Stimulated activated CD8-positive, alpha-beta memory T cell treated with anti-CD3 and anti-CD28 coated beads, Interleukin-15, amount 100 ng/mL, for 4 hours (primary cell): Measurements from ENCODE around the gene FNDC3B.

ENCODE experiments used
- DNase-seq, 2 donors: peaks; one replicate each; pipeline ENCODE4 v3.0.0-alpha.2; 2020; ENCODE audit warnings: low read depth in 2 of 2

FNDC3B gene

GRCh38 chr3:172148702-172149565 is 109.6 kb downstream of the FNDC3B start:
- DNase-seq = no peak

- no peak for DNase-seq
Measured at GRCh38 chr3:172150268-172150667, 110.9 kb downstream of the FNDC3B start.

- no peak for DNase-seq
Measured at GRCh38 chr3:172150913-172151650, 111.7 kb downstream of the FNDC3B start.

- no peak for DNase-seq
Measured at GRCh38 chr3:172151651-172152649, 112.6 kb downstream of the FNDC3B start.

- DNase-seq = no peak
Measured at GRCh38 chr3:172152874-172153273, 113.5 kb downstream of the FNDC3B start.

GRCh38 chr3:172153335-172153861 is 114.0 kb downstream of the FNDC3B start:
- DNase-seq = no peak

- no peak for DNase-seq
Measured at GRCh38 chr3:172154768-172155664, 115.6 kb downstream of the FNDC3B start.

- DNase-seq = no peak
Measured at GRCh38 chr3:172155897-172156585, 116.7 kb downstream of the FNDC3B start.

GRCh38 chr3:172156586-172156955 is 117.2 kb downstream of the FNDC3B start:
- no peak for DNase-seq

- no peak for DNase-seq
Measured at GRCh38 chr3:172157564-172158258, 118.3 kb downstream of the FNDC3B start.

- no peak for DNase-seq
Measured at GRCh38 chr3:172158741-172159140, 119.4 kb downstream of the FNDC3B start.

- DNase-seq = no peak
Measured at GRCh38 chr3:172159376-172159775, 120.0 kb downstream of the FNDC3B start.

- no peak for DNase-seq
Measured at GRCh38 chr3:172159962-172160538, 120.7 kb downstream of the FNDC3B start.

GRCh38 chr3:172161133-172161789 is 121.9 kb downstream of the FNDC3B start:
- DNase-seq = no peak

- DNase-seq = no peak
Measured at GRCh38 chr3:172161959-172162358, 122.6 kb downstream of the FNDC3B start.

GRCh38 chr3:172163320-172163719 is 123.9 kb downstream of the FNDC3B start:
- no peak for DNase-seq

- no peak for DNase-seq
Measured at GRCh38 chr3:172164620-172165362, 125.4 kb downstream of the FNDC3B start.

- no peak for DNase-seq
Measured at GRCh38 chr3:172166261-172166660, 126.9 kb downstream of the FNDC3B start.
